ENCODE results near the gene FLVCR2. TPM values are rescaled to one million over a fixed set of nuclear protein-coding genes. Genes with fewer than 3 reads are reported as not detected.

The FLVCR2 gene
- total RNA-seq, 1 experiment from 2014 or later = 1.8 TPM

GRCh38 chr14:75612157-75612556 is 33.7 kb downstream of the FLVCR2 start:
- no peaks in the 10 kb centered on the region for H3F3A ChIP-seq (ENCODE audit: low read length, unreplicated experiment)
- CTCF ChIA-PET = no interaction called here
- no peaks in the 10 kb centered on the region for H3K9me2 ChIP-seq (replicated peaks; ENCODE audit: low read length)
- no peak overlapping the region for H3K4me2 ChIP-seq (ENCODE audit: low read length)
- H3K9ac ChIP-seq (ENCODE audit: low read length) = no peak overlapping the region
- no peak overlapping the region for H3K27ac ChIP-seq (ENCODE audit: low read length)
- no peak for DNase-seq
- H3K79me2 ChIP-seq (ENCODE audit: low read length) = no peaks in the 10 kb centered on the region
- BruUV-seq (replicated peaks) = no TSS peak
- no peak overlapping the region for H3K4me3 ChIP-seq (ENCODE audit: low read length)
- H3K4me1 ChIP-seq (ENCODE audit: insufficient read depth, low read length) = no peaks in the 10 kb centered on the region
- TF ChIP-seq CTCF (conservative IDR thresholded peaks at IDR 0.05; ENCODE audit: low read depth, low read length) (no peak), EZH2phosphoT487 (IDR thresholded peaks at IDR 0.05; ENCODE audit: borderline replicate concordance, low read length) (no peak), EZH2 (IDR thresholded peaks at IDR 0.05; ENCODE audit: low read length, unreplicated experiment) (no peak)
- H2AFZ ChIP-seq (ENCODE audit: low read length) = no peak overlapping the region
- intact Hi-C loops (cut with micrococcal nuclease) = no loop called here
- no peaks in the 10 kb centered on the region for H3K9me3 ChIP-seq (ENCODE audit: low read length)
- no peaks in the 10 kb centered on the region for H3K27me3 ChIP-seq (ENCODE audit: low read length)
- H4K20me1 ChIP-seq (ENCODE audit: low read length) = no peaks in the 10 kb centered on the region
- POLR2A ChIA-PET (ENCODE audit: unreplicated experiment) = no interaction called here
- no peaks in the 10 kb centered on the region for H3K36me3 ChIP-seq (ENCODE audit: low read depth, low read length)
- no peak for ATAC-seq

GRCh38 chr14:75614179-75614578 is 35.8 kb downstream of the FLVCR2 start:
- intact Hi-C loops (cut with micrococcal nuclease) = no loop called here
- no peaks in the 10 kb centered on the region for H3F3A ChIP-seq (ENCODE audit: low read length, unreplicated experiment)
- no peaks in the 10 kb centered on the region for H3K27me3 ChIP-seq (ENCODE audit: low read length)
- no peak overlapping the region for H2AFZ ChIP-seq (ENCODE audit: low read length)
- BruUV-seq (replicated peaks) = no TSS peak
- H3K9me2 ChIP-seq (replicated peaks; ENCODE audit: low read length) = no peaks in the 10 kb centered on the region
- H3K4me2 ChIP-seq (ENCODE audit: low read length) = no peak overlapping the region
- H3K9ac ChIP-seq (ENCODE audit: low read length) = no peak overlapping the region
- H3K27ac ChIP-seq (ENCODE audit: low read length) = no peak overlapping the region
- POLR2A ChIA-PET (ENCODE audit: unreplicated experiment) = no interaction called here
- H3K36me3 ChIP-seq (ENCODE audit: low read depth, low read length) = no peaks in the 10 kb centered on the region
- H3K79me2 ChIP-seq (ENCODE audit: low read length) = no peaks in the 10 kb centered on the region
- no peak for TF ChIP-seq EZH2 (IDR thresholded peaks at IDR 0.05; ENCODE audit: low read length, unreplicated experiment)
- no peak for TF ChIP-seq EZH2phosphoT487 (IDR thresholded peaks at IDR 0.05; ENCODE audit: borderline replicate concordance, low read length)
- no peak for TF ChIP-seq CTCF (conservative IDR thresholded peaks at IDR 0.05; ENCODE audit: low read depth, low read length)
- no peaks in the 10 kb centered on the region for H3K4me1 ChIP-seq (ENCODE audit: insufficient read depth, low read length)
- no peaks in the 10 kb centered on the region for H3K9me3 ChIP-seq (ENCODE audit: low read length)
- no peaks in the 10 kb centered on the region for H4K20me1 ChIP-seq (ENCODE audit: low read length)
- CTCF ChIA-PET = no interaction called here
- H3K4me3 ChIP-seq (ENCODE audit: low read length) = no peak overlapping the region
- DNase-seq = no peak
- ATAC-seq = no peak

GRCh38 chr14:75615200-75615599 is 36.8 kb downstream of the FLVCR2 start:
- no TSS peak for BruUV-seq (replicated peaks)
- no peak for DNase-seq
- no peak overlapping the region for H3K27ac ChIP-seq (ENCODE audit: low read length)
- no peaks in the 10 kb centered on the region for H3F3A ChIP-seq (ENCODE audit: low read length, unreplicated experiment)
- H3K9me2 ChIP-seq (replicated peaks; ENCODE audit: low read length) = no peaks in the 10 kb centered on the region
- no peaks in the 10 kb centered on the region for H4K20me1 ChIP-seq (ENCODE audit: low read length)
- no peak overlapping the region for H3K4me3 ChIP-seq (ENCODE audit: low read length)
- H3K9me3 ChIP-seq (ENCODE audit: low read length) = no peaks in the 10 kb centered on the region
- H2AFZ ChIP-seq (ENCODE audit: low read length) = no peak overlapping the region
- ChIA-PET POLR2A (ENCODE audit: unreplicated experiment) (no interaction called here), CTCF (no interaction called here)
- no peak for TF ChIP-seq EZH2 (IDR thresholded peaks at IDR 0.05; ENCODE audit: low read length, unreplicated experiment)
- no peak for TF ChIP-seq CTCF (conservative IDR thresholded peaks at IDR 0.05; ENCODE audit: low read depth, low read length)
- TF ChIP-seq EZH2phosphoT487 (IDR thresholded peaks at IDR 0.05; ENCODE audit: borderline replicate concordance, low read length) = no peak
- ATAC-seq = no peak
- no peak overlapping the region for H3K9ac ChIP-seq (ENCODE audit: low read length)
- intact Hi-C loops (cut with micrococcal nuclease) = no loop called here
- H3K27me3 ChIP-seq (ENCODE audit: low read length) = no peaks in the 10 kb centered on the region
- H3K4me1 ChIP-seq (ENCODE audit: insufficient read depth, low read length) = no peaks in the 10 kb centered on the region
- no peaks in the 10 kb centered on the region for H3K36me3 ChIP-seq (ENCODE audit: low read depth, low read length)
- no peak overlapping the region for H3K4me2 ChIP-seq (ENCODE audit: low read length)
- H3K79me2 ChIP-seq (ENCODE audit: low read length) = no peaks in the 10 kb centered on the region

All from PC-3 (cell line).